Measurements from ENCODE around the gene MAP3K13. TPM values are rescaled to one million over a fixed set of nuclear protein-coding genes. Genes with fewer than 3 reads are reported as not detected.
"Not testable (repeated sequence)": the region's sequence is repeated elsewhere in the genome, so short reads cannot be mapped to it uniquely, and the experiment has no call there.

The MAP3K13 gene
- total RNA-seq, 1 donor from 2014 or later: 11.9 TPM

- DNase-seq: no peak
These were observed 94.4 kb downstream of the MAP3K13 start for GRCh38 chr3:185457376-185457775.

GRCh38 chr3:185460309-185460708 lies 97.4 kb downstream of the MAP3K13 start:
- DNase-seq: no peak

- DNase-seq: peak; percentile 63
These were observed 97.9 kb downstream of the MAP3K13 start for GRCh38 chr3:185460719-185461350.

- no peak for DNase-seq
These were observed 102.5 kb downstream of the MAP3K13 start for GRCh38 chr3:185465471-185465870.

- not testable (repeated sequence) for DNase-seq
These were observed 103.2 kb downstream of the MAP3K13 start for GRCh38 chr3:185466123-185466522.

GRCh38 chr3:185469542-185469941 lies 106.6 kb downstream of the MAP3K13 start:
- DNase-seq: no peak

GRCh38 chr3:185470323-185470722 lies 107.4 kb downstream of the MAP3K13 start:
- DNase-seq: no peak

GRCh38 chr3:185473290-185473815 lies 110.4 kb downstream of the MAP3K13 start:
- DNase-seq: no peak

- DNase-seq: not testable (repeated sequence)
These were observed 112.0 kb downstream of the MAP3K13 start for GRCh38 chr3:185474922-185475321.

- DNase-seq: no peak
These were observed 114.4 kb downstream of the MAP3K13 start for GRCh38 chr3:185477316-185477715.

GRCh38 chr3:185479373-185479945 lies 116.5 kb downstream of the MAP3K13 start:
- DNase-seq: no peak

GRCh38 chr3:185484296-185484695 lies 121.4 kb downstream of the MAP3K13 start:
- no peak for DNase-seq

GRCh38 chr3:185486394-185486793 lies 123.5 kb downstream of the MAP3K13 start:
- no peak for DNase-seq

GRCh38 chr3:185488465-185488864 lies 125.5 kb downstream of the MAP3K13 start:
- DNase-seq: no peak

GRCh38 chr3:185489462-185489861 lies 126.5 kb downstream of the MAP3K13 start:
- no peak for DNase-seq

GRCh38 chr3:185490241-185490640 lies 127.3 kb downstream of the MAP3K13 start:
- DNase-seq: no peak

- DNase-seq: peak; percentile 93
These were observed 135.8 kb downstream of the MAP3K13 start, which contains the start of gene TMEM41A for GRCh38 chr3:185498503-185499396. TSS of gene TMEM41A (minus strand) at chr3:185499035. CDS start at chr3:185498961, 74 bp downstream.

GRCh38 chr3:185502987-185503386 lies 140.1 kb downstream of the MAP3K13 start:
- no peak for DNase-seq

GRCh38 chr3:185503521-185503920 lies 140.6 kb downstream of the MAP3K13 start:
- DNase-seq: no peak

- DNase-seq: no peak
These were observed 141.7 kb downstream of the MAP3K13 start for GRCh38 chr3:185504636-185505035.

- no peak for DNase-seq
These were observed 144.9 kb downstream of the MAP3K13 start for GRCh38 chr3:185507883-185508282.

- no peak for DNase-seq
These were observed 145.5 kb downstream of the MAP3K13 start for GRCh38 chr3:185508335-185508991.

GRCh38 chr3:185511711-185512110 lies 148.8 kb downstream of the MAP3K13 start:
- no peak for DNase-seq
